IgD-negative memory B cell (primary cell): ENCODE results near the gene SAA2. TPM values are rescaled to one million over a fixed set of nuclear protein-coding genes. Genes with fewer than 3 reads are reported as not detected.
"Not testable (repeated sequence)": the region's sequence is repeated elsewhere in the genome, so short reads cannot be mapped to it uniquely, and the experiment has no call there.

Experiments used
- H3K27ac Mint-ChIP-seq, 3 donors: one replicate each; pipeline ENCODE4 v1.8.0; 2020 to 2022; ENCODE audit warnings: mild to moderate bottlenecking in 3 of 3, mixed read lengths in 3 of 3, moderate library complexity in 1 of 3
- H3K27me3 Mint-ChIP-seq: one replicate; pipeline ENCODE4 v1.8.0; 2021; ENCODE audit warnings: mixed read lengths
- H3K36me3 Mint-ChIP-seq: one replicate; pipeline ENCODE4 v1.8.0; 2020; ENCODE audit warnings: mild to moderate bottlenecking, mixed read lengths
- H3K4me1 Mint-ChIP-seq, 3 donors: one replicate each; pipeline ENCODE4 v1.8.0; 2020 to 2022; ENCODE audit warnings: mixed read lengths in 3 of 3, mild to moderate bottlenecking in 1 of 3
- H3K4me3 Mint-ChIP-seq, 4 donors: one replicate each; pipeline ENCODE4 v1.8.0; 2020 to 2022; ENCODE audit warnings: mild to moderate bottlenecking in 4 of 4, mixed read lengths in 4 of 4, moderate library complexity in 3 of 4
- H3K9me3 Mint-ChIP-seq, 3 donors: one replicate each; pipeline ENCODE4 v1.8.0; 2020 to 2021; ENCODE audit warnings: mixed read lengths in 3 of 3, mild to moderate bottlenecking in 1 of 3
- polyA plus RNA-seq: library from polyadenylated mRNA; unstranded; fragments of 300-500 nt; fragmentation: Illumina TruSeq; gene quantifications from one replicate; pipeline ENCODE4 v1.2.3, GENCODE V29; 2021

Gene SAA2
- 0.35 TPM for polyA plus RNA-seq

DNA sequence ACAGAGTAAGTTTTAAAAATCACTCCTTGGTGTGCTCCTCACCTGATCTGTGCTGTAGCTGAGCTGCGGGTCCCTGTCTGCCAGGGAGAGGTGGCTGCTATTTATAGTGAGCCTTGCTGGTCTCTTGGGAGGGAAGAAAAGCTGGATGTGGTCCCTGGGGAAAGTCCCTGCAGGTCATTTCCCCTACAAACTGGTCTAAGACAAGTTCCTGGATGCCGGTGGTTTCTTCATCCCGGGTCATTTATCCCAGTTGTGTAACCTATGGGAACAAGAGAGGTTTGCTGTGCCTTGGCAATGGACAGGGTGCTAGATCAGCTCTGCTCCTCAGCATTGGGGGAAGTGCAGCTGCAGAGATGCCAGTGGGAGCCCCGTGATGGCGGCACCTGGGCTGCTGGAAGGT lies at the start of gene SAA2:
SAA2 (minus strand) TSS at position 108 of the 400 bp plus-strand sequence. CDS start 657 bp downstream, outside the sequence.
- Mint-ChIP-seq H3K4me3 (no peak within 1 kb of the TSS), H3K27ac (no peak within 1 kb of the TSS)

DNA sequence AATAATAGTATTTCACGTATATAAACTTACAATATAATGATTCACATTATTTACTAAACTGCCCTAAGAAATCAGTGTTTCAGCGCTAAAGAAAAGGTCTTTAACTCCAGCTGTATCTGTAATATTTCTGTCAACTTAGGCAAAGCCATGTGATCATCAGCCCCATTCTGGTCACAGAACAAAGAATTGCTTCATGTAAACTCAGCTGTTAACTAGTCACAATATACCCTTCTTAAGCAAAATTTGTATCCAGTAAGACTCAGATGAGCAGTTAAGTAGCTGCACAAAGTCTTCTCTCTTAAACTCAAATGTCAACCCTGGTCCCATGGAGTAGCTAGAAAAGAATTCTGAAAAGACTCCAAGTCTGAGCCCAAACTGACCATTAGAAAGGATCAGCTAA lies 46.8 kb upstream of the SAA2 start:
- H3K4me1 Mint-ChIP-seq: no peaks in the 10 kb centered on the region
- H3K36me3 Mint-ChIP-seq: peaks cover 24% of the 10 kb centered on the region
- no peak overlapping the region for H3K4me3 Mint-ChIP-seq
- no peaks in the 10 kb centered on the region for H3K9me3 Mint-ChIP-seq
- H3K27ac Mint-ChIP-seq: no peak overlapping the region
- H3K27me3 Mint-ChIP-seq: no peaks in the 10 kb centered on the region

More for the DNA sequence above, at the start of gene SAA2:
- Mint-ChIP-seq H3K36me3 (peaks cover 4% of the 10 kb centered on the region), H3K4me1 (peaks cover 6 to 14% (median 6%) of the 10 kb centered on the region in 3 donors), H3K27me3 (no peaks in the 10 kb centered on the region), H3K9me3 (no peaks in the 10 kb centered on the region)

DNA sequence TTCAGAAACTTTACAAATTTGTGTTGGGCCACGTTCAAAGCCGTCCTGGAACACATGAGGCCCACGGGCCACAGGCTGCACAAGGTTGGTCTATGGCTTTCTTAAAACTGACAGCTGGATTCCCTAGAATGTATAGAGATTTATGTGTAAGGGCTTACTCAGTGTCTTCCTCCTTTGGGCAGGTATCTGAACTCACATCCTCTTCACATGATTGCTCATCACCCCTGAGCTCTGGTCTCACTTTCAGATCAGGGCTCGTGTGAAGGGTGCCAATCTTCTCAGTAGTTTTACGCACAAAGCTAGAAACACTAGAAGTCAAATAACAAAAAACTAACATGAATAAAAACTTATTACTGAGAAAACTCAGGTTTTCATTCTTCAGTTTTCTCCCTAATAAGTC lies 46.4 kb upstream of the SAA2 start:
- peaks cover 26% of the 10 kb centered on the region for H3K36me3 Mint-ChIP-seq
- no peak overlapping the region for H3K4me3 Mint-ChIP-seq
- H3K4me1 Mint-ChIP-seq: no peaks in the 10 kb centered on the region
- no peak overlapping the region for H3K27ac Mint-ChIP-seq
- no peaks in the 10 kb centered on the region for H3K9me3 Mint-ChIP-seq
- no peaks in the 10 kb centered on the region for H3K27me3 Mint-ChIP-seq

DNA sequence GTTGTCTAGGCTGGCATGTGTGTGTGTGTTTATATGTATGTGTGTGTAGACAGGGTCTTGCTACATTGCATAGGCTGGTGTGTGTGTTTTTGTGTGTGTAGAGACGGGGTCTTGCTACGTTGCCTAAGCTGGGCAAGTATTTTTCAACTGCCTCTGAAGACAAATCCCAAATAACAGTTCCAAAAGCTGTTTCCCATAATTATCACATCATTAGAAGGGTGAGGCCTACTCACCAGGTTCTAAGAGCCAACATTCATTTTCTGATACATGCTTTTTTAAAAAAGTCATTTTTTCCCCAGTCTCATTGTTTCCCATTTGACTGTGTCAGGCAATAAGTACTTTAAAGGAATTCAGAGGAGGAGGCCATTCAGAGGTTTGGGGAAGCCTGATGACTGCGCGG lies 40.4 kb upstream of the SAA2 start:
- H3K4me1 Mint-ChIP-seq: peaks cover 0 to 8% (median 0%) of the 10 kb centered on the region in 3 donors
- H3K27ac Mint-ChIP-seq: peak overlapping the region in 1 of 3 donors; percentile 89
- H3K9me3 Mint-ChIP-seq: peaks cover 0 to 1% (median 0%) of the 10 kb centered on the region in 3 donors
- peaks cover 21% of the 10 kb centered on the region for H3K36me3 Mint-ChIP-seq
- no peaks in the 10 kb centered on the region for H3K27me3 Mint-ChIP-seq
- H3K4me3 Mint-ChIP-seq: no peak overlapping the region

- no peak overlapping the region for H3K4me3 Mint-ChIP-seq
- peaks cover 14% of the 10 kb centered on the region for H3K36me3 Mint-ChIP-seq
- peaks cover 11 to 20% (median 13%) of the 10 kb centered on the region in 3 donors for H3K4me1 Mint-ChIP-seq
- H3K27me3 Mint-ChIP-seq: no peaks in the 10 kb centered on the region
- no peak overlapping the region for H3K27ac Mint-ChIP-seq
- peaks cover 0 to 3% (median 0%) of the 10 kb centered on the region in 3 donors for H3K9me3 Mint-ChIP-seq
These were observed 37.4 kb upstream of the SAA2 start for GRCh38 chr11:18285841-18286240.

GRCh38 chr11:18282626-18283025 lies 34.2 kb upstream of the SAA2 start:
- Mint-ChIP-seq H3K27ac (peak overlapping the region in 2 of 3 donors; percentile 2 to 79), H3K27me3 (no peaks in the 10 kb centered on the region), H3K36me3 (peaks cover 12% of the 10 kb centered on the region)

DNA sequence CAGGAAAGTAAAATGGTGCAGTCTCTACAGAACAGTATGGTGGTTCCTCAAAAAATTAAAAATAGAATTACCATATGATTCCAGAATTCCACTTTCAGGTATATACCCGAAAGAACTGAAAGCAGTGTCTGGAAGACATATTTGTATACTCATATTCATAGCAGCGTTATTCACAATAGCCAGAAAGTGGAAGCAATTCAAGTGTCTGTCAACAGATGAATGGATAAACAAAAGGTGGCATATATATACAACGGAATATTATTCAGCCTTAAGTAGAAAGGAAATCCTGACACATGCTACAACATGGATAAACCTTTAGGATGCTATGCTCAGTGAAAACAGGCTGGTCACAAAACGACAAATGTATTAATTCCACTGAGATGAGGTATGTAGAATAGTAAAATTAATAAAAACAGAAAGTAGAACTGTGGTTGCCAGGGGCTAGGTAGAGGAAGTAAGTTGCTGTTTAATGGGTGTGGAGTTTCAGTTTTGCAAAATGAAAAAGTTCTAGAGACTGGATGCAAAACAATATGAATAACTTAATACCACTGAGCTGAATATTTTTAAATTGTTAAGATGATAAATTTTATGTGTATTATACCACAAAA lies 32.1 kb upstream of the SAA2 start:
- Mint-ChIP-seq H3K9me3 (peaks cover 0 to 3% (median 0%) of the 10 kb centered on the region in 3 donors), H3K36me3 (peaks cover 12% of the 10 kb centered on the region), H3K27me3 (no peaks in the 10 kb centered on the region), H3K4me3 (peak overlapping the region; percentile 78 to 93 (median 86)), H3K27ac (peak overlapping the region; percentile 85 to 97 (median 97)), H3K4me1 (peaks cover 21 to 36% (median 34%) of the 10 kb centered on the region in 3 donors)

More at GRCh38 chr11:18282626-18283025, 34.2 kb upstream of the SAA2 start:
- Mint-ChIP-seq H3K4me3 (peak overlapping the region in 2 of 4 donors; percentile 48 to 79), H3K9me3 (peaks cover 0 to 3% (median 0%) of the 10 kb centered on the region in 3 donors), H3K4me1 (peaks cover 21 to 30% (median 30%) of the 10 kb centered on the region in 3 donors)

DNA sequence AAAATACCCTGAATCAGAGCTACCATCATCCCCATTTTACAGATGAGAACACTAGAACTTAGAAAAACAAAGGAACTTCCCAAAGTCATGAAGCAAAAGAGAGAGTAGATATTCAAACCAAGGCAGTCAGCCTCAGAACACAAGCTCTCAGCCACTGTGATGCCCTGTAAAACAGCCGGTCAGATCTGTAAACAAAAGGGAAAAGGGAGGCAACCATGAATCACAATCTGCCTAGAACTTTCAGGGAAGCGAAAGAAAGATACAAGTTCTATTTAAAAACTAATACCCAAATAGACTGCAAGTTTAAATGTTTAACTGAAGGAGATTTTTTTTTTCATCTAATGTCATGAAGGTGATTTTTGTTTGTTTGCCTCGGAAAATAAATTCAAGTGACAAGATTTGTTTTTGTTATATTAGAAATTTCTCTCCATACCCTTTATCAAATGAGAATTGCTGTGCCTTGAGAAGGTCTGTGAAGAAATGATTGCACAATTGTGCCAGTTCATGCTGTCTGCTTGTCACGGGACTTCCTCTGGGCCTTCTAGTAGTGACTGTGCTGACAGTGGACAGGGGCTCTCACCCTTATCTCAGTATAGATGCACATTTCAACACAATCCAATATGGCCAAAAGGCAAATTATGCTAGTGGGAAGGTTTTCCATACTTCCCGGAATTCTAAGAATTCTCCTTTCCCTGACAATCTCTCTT lies 29.2 kb upstream of the SAA2 start:
- H3K36me3 Mint-ChIP-seq: peaks cover 17% of the 10 kb centered on the region
- peaks cover 0 to 1% (median 0%) of the 10 kb centered on the region in 3 donors for H3K9me3 Mint-ChIP-seq
- no peak overlapping the region for H3K4me3 Mint-ChIP-seq
- peak overlapping the region in 2 of 3 donors; percentile 2 to 8 for H3K27ac Mint-ChIP-seq
- peaks cover 19 to 31% (median 26%) of the 10 kb centered on the region in 3 donors for H3K4me1 Mint-ChIP-seq
- H3K27me3 Mint-ChIP-seq: no peaks in the 10 kb centered on the region

- Mint-ChIP-seq H3K4me1 (peaks cover 9 to 10% (median 9%) of the 10 kb centered on the region in 3 donors), H3K27ac (no peak overlapping the region), H3K9me3 (no peaks in the 10 kb centered on the region), H3K4me3 (no peak overlapping the region), H3K27me3 (no peaks in the 10 kb centered on the region), H3K36me3 (peaks cover 19% of the 10 kb centered on the region)
These were observed 22.7 kb upstream of the SAA2 start for GRCh38 chr11:18271206-18271605.

- Mint-ChIP-seq H3K4me3 (peak overlapping the region in 1 of 4 donors; percentile 65), H3K36me3 (peaks cover 19% of the 10 kb centered on the region), H3K27ac (peak overlapping the region in 1 of 3 donors; percentile 54), H3K27me3 (no peaks in the 10 kb centered on the region), H3K9me3 (no peaks in the 10 kb centered on the region), H3K4me1 (peaks cover 9 to 16% (median 10%) of the 10 kb centered on the region in 3 donors)
These were observed 21.6 kb upstream of the SAA2 start for GRCh38 chr11:18270102-18270501.

DNA sequence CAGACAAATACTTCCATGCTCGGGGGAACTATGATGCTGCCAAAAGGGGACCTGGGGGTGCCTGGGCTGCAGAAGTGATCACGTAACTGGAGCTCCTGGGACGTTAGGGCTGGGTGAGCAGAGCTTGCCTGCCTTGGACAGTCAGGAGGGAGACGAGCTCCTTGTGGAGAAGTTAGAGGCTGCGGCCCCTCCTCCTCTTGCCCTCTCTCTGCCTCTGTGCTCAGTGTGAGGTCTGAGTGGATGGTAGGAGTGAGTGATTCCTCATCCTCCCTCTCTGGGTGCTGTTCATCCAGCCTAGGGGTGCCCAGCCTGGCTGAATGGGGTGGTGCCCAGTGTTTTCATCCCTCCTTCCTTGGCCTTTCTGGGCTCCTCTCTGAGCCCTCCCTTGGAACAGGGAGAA lies 20.8 kb upstream of the SAA2 start:
- not testable (repeated sequence) for H3K9me3 Mint-ChIP-seq, H3K4me3 Mint-ChIP-seq, H3K27ac Mint-ChIP-seq, H3K27me3 Mint-ChIP-seq
- peaks cover 9 to 19% (median 10%) of the 10 kb centered on the region in 3 donors for H3K4me1 Mint-ChIP-seq
- peaks cover 19% of the 10 kb centered on the region for H3K36me3 Mint-ChIP-seq

GRCh38 chr11:18267335-18268133 lies 19.1 kb upstream of the SAA2 start:
- not testable (repeated sequence) for H3K27me3 Mint-ChIP-seq
- H3K27ac Mint-ChIP-seq: peak overlapping the region; percentile 71 to 96 (median 89)

GRCh38 chr11:18265949-18266348 lies 17.5 kb upstream of the SAA2 start, which contains the start of gene SAA1:
SAA1 (plus strand) TSS chr11:18266264; CDS start chr11:18266888, 624 bp downstream.
- H3K36me3 Mint-ChIP-seq: peaks cover 6% of the 10 kb centered on the region
- H3K9me3 Mint-ChIP-seq: no peaks in the 10 kb centered on the region
- H3K27ac Mint-ChIP-seq: peak within 1 kb of the TSS in 1 of 3 donors; percentile 42
- H3K4me1 Mint-ChIP-seq: peaks cover 8 to 21% (median 15%) of the 10 kb centered on the region in 3 donors
- H3K27me3 Mint-ChIP-seq: no peaks in the 10 kb centered on the region
- peak within 1 kb of the TSS in 1 of 4 donors; percentile 38 for H3K4me3 Mint-ChIP-seq

More at GRCh38 chr11:18267335-18268133, 19.1 kb upstream of the SAA2 start:
- Mint-ChIP-seq H3K4me3 (peak overlapping the region; percentile 78 to 94 (median 88)), H3K4me1 (peaks cover 10 to 21% (median 15%) of the 10 kb centered on the region in 3 donors), H3K36me3 (peaks cover 13% of the 10 kb centered on the region)
- not testable (repeated sequence) for H3K9me3 Mint-ChIP-seq

- Mint-ChIP-seq H3K27me3 (no peaks in the 10 kb centered on the region), H3K27ac (peak overlapping the region in 1 of 3 donors; percentile 42), H3K9me3 (no peaks in the 10 kb centered on the region), H3K36me3 (no peaks in the 10 kb centered on the region), H3K4me3 (peak overlapping the region in 1 of 4 donors; percentile 38), H3K4me1 (peaks cover 5 to 21% (median 15%) of the 10 kb centered on the region in 3 donors)
These were observed 16.4 kb upstream of the SAA2 start for GRCh38 chr11:18264677-18265555.
